Endothelial cell of umbilical vein (primary cell): ENCODE data around the gene GTSE1. TPM values are rescaled to one million over a fixed set of nuclear protein-coding genes. Genes with fewer than 3 reads are reported as not detected.

ENCODE experiments used
- BruUV-seq: library from RNA; stranded (reverse); fragments of 400-500 nt; replicated peaks from 2 replicates; lab custom pipeline; 2021; lab: Mats Ljungman, UMichigan
- CTCF ChIA-PET: fragments of 300-600, 350-600 bp; sonication (Branson Sonifier 250); formaldehyde crosslinking; loops from one replicate; lab custom pipeline; 2021; ENCODE audit warnings: antibody characterized with exemption, inconsistent platforms; lab: Charles Lee
- POLR2A ChIA-PET: fragments of 300-600, 350-600 bp; sonication (Branson Sonifier 250); formaldehyde crosslinking; loops from one replicate; lab custom pipeline; 2021; ENCODE audit warnings: antibody characterized with exemption, inconsistent platforms; lab: Charles Lee
- DNase-seq: peaks from one replicate; pipeline ENCODE4 v3.0.0-alpha.2; 2011; ENCODE audit warnings: low read depth, low spot score
- FAIRE-seq: peaks from 2 replicates; lab custom pipeline; 2011; peaks lifted over from hg19 to GRCh38; lab: Jason Lieb, UNC
- H2AFZ ChIP-seq: 2 replicates; pipeline ENCODE4 v1.6.0; 2012; ENCODE audit warnings: low read depth, low read length, control low read depth, inconsistent platforms
- H3K27ac ChIP-seq: 2 replicates; pipeline ENCODE4 v1.5.1; 2011; ENCODE audit warnings: low read depth, mild to moderate bottlenecking, control low read depth, low read length, moderate library complexity; ENCODE audit not compliant: insufficient read depth
- H3K27me3 ChIP-seq, 2 experiments: 2 replicates each; pipeline versions ENCODE4 v1.6.0 to v1.6.1; 2011; ENCODE audit warnings: low read length in 2 of 2, mixed read lengths in 1 of 2; ENCODE audit not compliant: control insufficient read depth in 2 of 2, insufficient read depth in 2 of 2
- H3K36me3 ChIP-seq, 2 experiments: 2 replicates in 1 of 2; 3 replicates in 1 of 2; pipeline ENCODE4 v1.5.1; 2011; ENCODE audit warnings: low read length in 2 of 2, mild to moderate bottlenecking in 1 of 2, moderate library complexity in 1 of 2; ENCODE audit not compliant: control insufficient read depth in 2 of 2, insufficient read depth in 2 of 2; ENCODE audit errors: extremely low read depth in 1 of 2
- H3K4me1 ChIP-seq: 3 replicates; pipeline ENCODE4 v1.5.1; 2011; ENCODE audit warnings: mild to moderate bottlenecking, low read length; ENCODE audit not compliant: control insufficient read depth, insufficient read depth; ENCODE audit errors: extremely low read depth
- H3K4me2 ChIP-seq: 2 replicates; pipeline ENCODE4 v1.6.1; 2011; ENCODE audit warnings: low read length, control low read depth, mixed read lengths; ENCODE audit not compliant: insufficient read depth
- H3K4me3 ChIP-seq, 3 experiments: fragments of 200-600 bp in 1 of 3; sonication (generic), shearing (Covaris generic) in 1 of 3; replicated peaks in 1 of 3; 2 replicates each; pipeline ENCODE4 v1.5.1; 2011 to 2016; ENCODE audit warnings: control low read depth in 3 of 3, low read length in 3 of 3, mild to moderate bottlenecking in 2 of 3, inconsistent platforms in 1 of 3, low read depth in 1 of 3, moderate library complexity in 1 of 3; ENCODE audit not compliant: insufficient read depth in 1 of 3
- H3K79me2 ChIP-seq: 2 replicates; pipeline ENCODE4 v1.6.0; 2012; ENCODE audit warnings: low read length, inconsistent platforms; ENCODE audit not compliant: control insufficient read depth, insufficient read depth
- H3K9ac ChIP-seq: replicated peaks from 2 replicates; pipeline ENCODE3; 2011; ENCODE audit warnings: low read length, control low read depth; ENCODE audit not compliant: insufficient read depth; ENCODE audit errors: extremely low read depth
- H3K9me1 ChIP-seq: replicated peaks from 3 replicates; pipeline ENCODE4 v1.6.0; 2011; ENCODE audit warnings: mild to moderate bottlenecking, low read length; ENCODE audit not compliant: control insufficient read depth, insufficient read depth; ENCODE audit errors: extremely low read depth
- H3K9me3 ChIP-seq: replicated peaks from 2 replicates; pipeline ENCODE4 v1.5.1; 2012; ENCODE audit warnings: low read length, inconsistent platforms; ENCODE audit not compliant: control insufficient read depth, insufficient read depth
- H4K20me1 ChIP-seq: replicated peaks from 2 replicates; pipeline ENCODE3; 2011; ENCODE audit warnings: mild to moderate bottlenecking, low read length; ENCODE audit not compliant: control insufficient read depth, insufficient read depth; ENCODE audit errors: extremely low read depth
- EZH2 ChIP-seq: IDR thresholded peaks from 2 replicates; pipeline ENCODE4 v1.6.1; 2012; ENCODE audit warnings: borderline replicate concordance, low read depth, mild to moderate bottlenecking, moderate library complexity, low read length, inconsistent platforms; ENCODE audit not compliant: severe bottlenecking
- POLR2AphosphoS5 ChIP-seq: IDR thresholded peaks from 2 replicates; pipeline ENCODE4 v1.6.1; 2012; ENCODE audit warnings: low read depth, mild to moderate bottlenecking, control low read depth, low read length, moderate library complexity; ENCODE audit not compliant: insufficient read depth
- dilution Hi-C: fragments of 300-500 bp; cut with MboI; formaldehyde crosslinking; loops from one replicate; pipeline ENCODE4 v1.15.0; 2019; ENCODE audit warnings: low sequenced_read_pairs; ENCODE audit not compliant: extremely low pct_ligation_motif_present
- intact Hi-C: fragments of 100-400 bp; cut with micrococcal nuclease; formaldehyde crosslinking; loops from one replicate; pipeline ENCODE4 v1.10.0; 2022
- polyA plus RNA-seq, 4 experiments: library from polyadenylated mRNA; depleted of rRNA in 3 of 4; stranded (reverse) in 3 of 4; unstranded in 1 of 4; fragments of >200 nt; gene quantifications; 2 replicates each; pipeline versions ENCODE4 v1.2.1 to v1.2.3, GENCODE V29; 2011 to 2012; ENCODE audit warnings: missing spikeins in 1 of 4
- total RNA-seq: library from RNA; stranded (reverse); gene quantifications from 2 replicates; pipeline ENCODE4 v1.2.3, GENCODE V29; 2021
- TF ChIP-seq, protein P1 (sequence below): IDR thresholded peaks from 2 replicates; pipeline ENCODE4 v1.6.1; 2011; ENCODE audit not compliant: insufficient read depth, insufficient read length
- TF ChIP-seq, protein P2 (sequence below), 2 donors: IDR thresholded peaks; 1 replicate in 1 of 2; 2 replicates in 1 of 2; pipeline ENCODE4 v1.5.1; 2011; ENCODE audit warnings: low read length in 2 of 2, mild to moderate bottlenecking in 2 of 2, moderate library complexity in 2 of 2, control low read depth in 1 of 2, inconsistent platforms in 1 of 2, low read depth in 1 of 2; ENCODE audit not compliant: insufficient read depth in 1 of 2; ENCODE audit errors: extremely low read depth in 1 of 2

GTSE1 gene
- total and polyA plus RNA-seq, 2 donors (not counting 3 experiments of a cell fraction or from before 2014, with no cell fraction given): 25.9 to 57.2 TPM

DNA sequence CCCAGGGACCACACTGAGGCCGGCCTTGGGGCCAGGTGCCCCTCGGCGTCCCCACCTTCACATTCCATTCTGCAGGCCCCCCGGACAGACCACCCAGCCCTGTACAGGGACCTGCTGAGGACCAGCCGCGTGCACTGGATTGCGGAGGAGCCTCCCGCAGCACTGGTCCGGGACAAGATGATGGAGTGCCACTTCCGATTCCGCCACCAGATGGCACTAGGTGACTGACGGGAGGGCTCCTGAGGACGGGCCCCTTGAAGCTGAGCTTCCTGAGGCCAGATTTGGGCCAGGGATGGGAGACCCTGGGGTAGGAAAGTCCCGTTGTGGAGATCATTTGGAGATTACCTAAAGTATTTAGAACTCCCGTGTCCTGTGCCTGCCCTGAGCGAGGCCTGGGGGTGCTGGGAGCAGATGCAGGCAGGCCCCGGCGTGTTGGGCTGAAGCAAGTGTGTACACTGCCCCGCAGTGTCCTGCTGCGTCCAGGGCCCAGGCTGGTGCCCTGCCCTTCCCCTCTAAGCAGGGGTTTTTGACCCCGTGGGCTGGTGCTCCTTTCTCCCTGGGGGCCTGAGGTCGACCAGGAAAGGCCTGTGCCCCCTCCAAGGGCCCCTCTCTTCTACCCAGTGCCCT, 58.8 kb downstream of the GTSE1 start:
- dilution Hi-C loops: no loop called here
- BruUV-seq: no TSS peak
- H3K4me3 ChIP-seq: no peak overlapping the region
- TF ChIP-seq, protein P1, sequence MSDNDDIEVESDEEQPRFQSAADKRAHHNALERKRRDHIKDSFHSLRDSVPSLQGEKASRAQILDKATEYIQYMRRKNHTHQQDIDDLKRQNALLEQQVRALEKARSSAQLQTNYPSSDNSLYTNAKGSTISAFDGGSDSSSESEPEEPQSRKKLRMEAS: no peak
- no peak for TF ChIP-seq POLR2AphosphoS5
- TF ChIP-seq EZH2: no peak
- TF ChIP-seq, protein P2, sequence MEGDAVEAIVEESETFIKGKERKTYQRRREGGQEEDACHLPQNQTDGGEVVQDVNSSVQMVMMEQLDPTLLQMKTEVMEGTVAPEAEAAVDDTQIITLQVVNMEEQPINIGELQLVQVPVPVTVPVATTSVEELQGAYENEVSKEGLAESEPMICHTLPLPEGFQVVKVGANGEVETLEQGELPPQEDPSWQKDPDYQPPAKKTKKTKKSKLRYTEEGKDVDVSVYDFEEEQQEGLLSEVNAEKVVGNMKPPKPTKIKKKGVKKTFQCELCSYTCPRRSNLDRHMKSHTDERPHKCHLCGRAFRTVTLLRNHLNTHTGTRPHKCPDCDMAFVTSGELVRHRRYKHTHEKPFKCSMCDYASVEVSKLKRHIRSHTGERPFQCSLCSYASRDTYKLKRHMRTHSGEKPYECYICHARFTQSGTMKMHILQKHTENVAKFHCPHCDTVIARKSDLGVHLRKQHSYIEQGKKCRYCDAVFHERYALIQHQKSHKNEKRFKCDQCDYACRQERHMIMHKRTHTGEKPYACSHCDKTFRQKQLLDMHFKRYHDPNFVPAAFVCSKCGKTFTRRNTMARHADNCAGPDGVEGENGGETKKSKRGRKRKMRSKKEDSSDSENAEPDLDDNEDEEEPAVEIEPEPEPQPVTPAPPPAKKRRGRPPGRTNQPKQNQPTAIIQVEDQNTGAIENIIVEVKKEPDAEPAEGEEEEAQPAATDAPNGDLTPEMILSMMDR (IDR thresholded peaks at IDR 0.05; ENCODE audit: extremely low read depth in 1 of 2, insufficient read depth in 1 of 2, low read depth in 1 of 2, low read length in 2 of 2): peak; percentile 77 to 83
- CTCF ChIA-PET: interaction anchor here (1.0 to 6.0 kb wide), 5 partner anchors 10 to 233 kb away, joined by 3 to 43 read pairs (median 4); no protein-coding TSS in a partner anchor
- no peak overlapping the region for H2AFZ ChIP-seq
- H3K27ac ChIP-seq: no peak overlapping the region
- no peaks in the 10 kb centered on the region for H3K9me1 ChIP-seq
- H3K79me2 ChIP-seq: no peaks in the 10 kb centered on the region
- no peaks in the 10 kb centered on the region for H4K20me1 ChIP-seq
- H3K36me3 ChIP-seq: peaks cover 7 to 38% of the 10 kb centered on the region in 2 experiments
- peak; percentile 42 for DNase-seq
- intact Hi-C loops: loop anchor here (1.0 kb wide), 1 partner anchor 187 kb away; no protein-coding TSS in a partner anchor
- no peak overlapping the region for H3K9ac ChIP-seq
- POLR2A ChIA-PET: no interaction called here
- H3K4me2 ChIP-seq: no peak overlapping the region
- H3K27me3 ChIP-seq: no peaks in the 10 kb centered on the region
- no peaks in the 10 kb centered on the region for H3K9me3 ChIP-seq
- FAIRE-seq: peak; percentile 67
- H3K4me1 ChIP-seq: no peaks in the 10 kb centered on the region
